ENCODE results near the gene DGKH.

GRCh38 chr13:42110410-42111155 lies 62.1 kb downstream of the DGKH start:
- TF ChIP-seq CTCF (IDR thresholded peaks at IDR 0.05; ENCODE audit: low read depth, low read length) (peak; percentile 87), EZH2phosphoT487 (IDR thresholded peaks at IDR 0.05; ENCODE audit: low read depth) (no peak)
